T-helper 1 cell treated with Interleukin-12 subunit alpha and Interleukin-12 subunit beta and Interleukin-4 antibody, amounts not matched to agents 30 μg/mL and 1 μg/mL, for 36 hours (primary cell): ENCODE data around the gene IRF8.
A peak's percentile ranks its signal among the peaks of the same experiment; 100 is the strongest.
"Not testable (repeated sequence)": the region's sequence is repeated elsewhere in the genome, so short reads cannot be mapped to it uniquely, and the experiment has no call there.

Experiments used
- H3K27ac Mint-ChIP-seq: one replicate; pipeline ENCODE4 v1.8.0; 2021; ENCODE audit warnings: mild to moderate bottlenecking, mixed read lengths
- H3K27me3 Mint-ChIP-seq: one replicate; pipeline ENCODE4 v1.8.0; 2021; ENCODE audit warnings: low read depth, mixed read lengths
- H3K36me3 Mint-ChIP-seq: one replicate; pipeline ENCODE4 v1.8.0; 2021; ENCODE audit warnings: low read depth, mixed read lengths
- H3K4me1 Mint-ChIP-seq: one replicate; pipeline ENCODE4 v1.8.0; 2021; ENCODE audit warnings: low read depth, mixed read lengths
- H3K4me3 Mint-ChIP-seq: one replicate; pipeline ENCODE4 v1.8.0; 2021; ENCODE audit warnings: mild to moderate bottlenecking, moderate library complexity, mixed read lengths
- H3K9me3 Mint-ChIP-seq: one replicate; pipeline ENCODE4 v1.8.0; 2021; ENCODE audit warnings: mixed read lengths

Gene IRF8

DNA sequence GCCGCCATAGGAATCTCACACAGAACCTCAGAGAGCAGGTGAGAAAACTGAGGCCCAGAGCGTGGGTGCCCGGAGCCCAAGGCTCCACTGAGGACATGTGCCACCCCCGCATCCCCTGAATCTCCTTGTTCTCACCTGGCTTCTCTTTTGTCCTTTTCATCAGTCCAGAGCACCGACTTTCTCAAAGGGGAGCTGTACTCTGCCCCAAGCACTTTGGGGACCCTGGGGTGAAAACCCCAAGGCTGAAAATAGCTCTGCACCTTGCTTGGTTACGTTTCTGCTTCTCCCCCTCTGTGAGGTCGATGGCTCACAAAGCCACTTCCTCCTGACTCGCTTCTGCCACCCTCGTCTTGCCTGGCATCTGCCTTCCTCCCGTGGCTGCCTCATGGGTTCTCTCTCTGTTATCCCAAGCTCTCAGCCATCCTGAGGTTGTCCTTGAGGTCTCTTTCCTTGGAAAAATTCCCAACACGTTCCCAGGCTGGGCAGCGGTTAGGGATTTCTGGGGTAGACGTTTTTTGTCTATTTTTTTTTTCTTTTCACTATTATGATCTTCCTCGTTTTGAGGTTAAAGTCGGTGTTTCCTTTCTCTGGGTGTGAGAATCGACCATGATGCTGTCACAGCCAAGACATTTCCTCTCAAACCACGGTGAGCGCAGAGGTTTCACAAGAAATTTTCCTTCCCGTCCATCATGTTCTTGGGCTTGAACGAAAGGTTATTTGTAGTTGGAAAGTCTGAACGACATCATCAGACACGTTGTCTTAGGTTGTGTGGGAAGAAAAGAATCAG is 37.2 kb downstream of the IRF8 start:
- Mint-ChIP-seq H3K36me3 (no peaks in the 10 kb centered on the region), H3K4me3 (peak overlapping the region; percentile 47), H3K27ac (peak overlapping the region; percentile 88), H3K9me3 (no peaks in the 10 kb centered on the region), H3K27me3 (peaks cover 19% of the 10 kb centered on the region), H3K4me1 (peaks cover 28% of the 10 kb centered on the region)

DNA sequence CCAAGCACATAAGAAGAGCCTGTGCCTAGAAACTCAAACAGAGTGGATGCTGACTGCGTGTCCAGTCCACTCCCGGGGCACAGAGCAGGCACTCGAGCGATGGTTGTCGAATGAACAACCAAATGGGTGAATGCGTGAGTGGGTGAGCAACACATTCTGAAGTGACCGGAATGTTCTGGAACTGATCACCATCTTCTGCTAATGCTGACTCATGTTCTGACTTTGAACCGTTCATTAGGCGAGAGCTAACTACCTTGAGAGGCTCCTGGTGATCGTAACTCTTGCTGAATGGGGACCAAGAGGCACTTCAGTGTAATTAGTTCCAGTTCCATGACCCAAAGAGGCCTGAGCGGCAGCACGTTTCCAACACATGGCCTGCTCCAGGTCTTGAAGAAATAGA is 37.9 kb downstream of the IRF8 start:
- H3K4me1 Mint-ChIP-seq = peaks cover 28% of the 10 kb centered on the region
- H3K4me3 Mint-ChIP-seq = peak overlapping the region; percentile 47
- peak overlapping the region; percentile 88 for H3K27ac Mint-ChIP-seq

DNA sequence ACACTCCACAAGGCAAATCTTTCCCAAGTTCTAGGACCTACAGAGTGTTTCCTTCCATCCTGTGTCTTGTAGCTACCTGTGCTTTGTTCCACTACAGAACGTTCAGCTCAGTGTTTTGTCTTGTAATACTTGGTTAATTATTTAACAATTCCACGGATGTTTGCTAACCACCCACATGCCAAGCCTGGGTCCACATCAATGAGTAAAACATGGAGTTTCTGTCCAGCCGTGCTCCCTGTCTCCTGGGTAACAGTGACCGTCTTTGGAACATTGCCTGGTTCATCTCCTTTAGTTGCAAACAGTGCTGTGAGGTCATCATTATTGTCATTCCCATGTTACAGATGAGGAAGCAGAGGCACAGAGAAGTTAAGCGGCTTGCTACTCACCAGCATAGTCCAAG is 41.3 kb downstream of the IRF8 start:
- Mint-ChIP-seq H3K4me3 (no peak overlapping the region), H3K36me3 (no peaks in the 10 kb centered on the region), H3K9me3 (no peaks in the 10 kb centered on the region), H3K27me3 (peaks cover 27% of the 10 kb centered on the region), H3K4me1 (peaks cover 31% of the 10 kb centered on the region), H3K27ac (no peak overlapping the region)

More for the DNA sequence above, 37.9 kb downstream of the IRF8 start:
- H3K27me3 Mint-ChIP-seq = peaks cover 22% of the 10 kb centered on the region
- H3K36me3 Mint-ChIP-seq = no peaks in the 10 kb centered on the region
- no peaks in the 10 kb centered on the region for H3K9me3 Mint-ChIP-seq

DNA sequence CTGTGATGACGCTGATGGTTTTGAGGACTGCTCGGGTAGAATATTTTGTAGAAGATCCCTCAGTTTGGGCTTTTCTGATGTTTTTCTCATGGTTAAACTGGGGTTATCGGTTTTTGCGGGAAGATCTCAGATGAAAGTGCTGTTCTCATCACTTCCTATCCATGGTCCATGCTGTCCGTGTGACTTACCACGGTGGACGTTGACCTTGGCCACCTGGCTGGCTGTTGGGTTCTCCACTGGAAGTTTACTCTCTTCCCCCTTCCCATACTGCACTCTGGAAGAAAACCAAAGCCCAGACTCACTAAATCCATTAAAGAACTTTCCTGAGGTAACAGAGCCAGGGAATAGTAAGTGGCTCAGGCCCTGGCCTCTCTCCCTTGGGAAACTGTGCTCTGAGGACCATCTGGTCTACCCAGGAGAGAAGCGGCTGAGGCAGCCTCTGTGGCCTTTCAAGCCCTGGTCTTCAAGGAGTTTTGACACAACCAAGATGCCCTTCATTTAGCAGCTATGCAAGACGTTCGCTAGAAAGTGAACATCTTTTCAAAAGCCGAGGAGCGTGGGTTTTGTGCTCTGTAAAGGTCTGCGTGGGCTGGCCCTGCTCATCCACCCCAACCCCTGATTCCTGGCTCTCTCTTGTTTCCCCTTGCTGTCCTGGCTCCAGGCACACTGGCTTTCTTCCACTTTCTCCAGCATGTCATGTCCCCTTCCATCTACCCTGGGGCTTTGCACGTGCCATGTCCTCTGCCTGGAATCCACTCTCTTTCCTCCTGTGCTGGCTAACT is 43.1 kb downstream of the IRF8 start:
- H3K27me3 Mint-ChIP-seq = peaks cover 36% of the 10 kb centered on the region
- H3K4me1 Mint-ChIP-seq = peaks cover 17% of the 10 kb centered on the region

DNA sequence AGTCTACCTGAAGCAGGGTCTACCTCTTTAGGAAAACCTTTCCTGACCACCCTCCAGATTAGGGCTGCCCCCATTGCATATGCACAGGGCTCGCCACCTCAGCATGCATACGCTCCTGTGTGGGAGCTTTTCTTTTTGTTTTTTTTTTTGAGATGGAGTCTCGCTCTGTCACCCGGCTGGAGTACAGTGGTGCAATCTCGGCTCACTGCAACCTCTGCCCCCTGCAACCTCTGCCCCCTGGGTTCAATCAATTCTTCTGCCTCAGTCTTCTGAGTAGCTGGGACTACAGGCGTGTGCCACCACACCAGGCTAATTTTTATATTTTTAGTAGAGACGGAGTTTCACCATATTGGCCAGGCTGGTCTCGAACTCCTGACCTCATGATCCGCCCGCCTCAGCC is 43.7 kb downstream of the IRF8 start:
- Mint-ChIP-seq H3K4me1 (peaks cover 19% of the 10 kb centered on the region), H3K27me3 (peaks cover 39% of the 10 kb centered on the region), H3K27ac (peak overlapping the region; percentile 5)
- not testable (repeated sequence) for H3K36me3 Mint-ChIP-seq, H3K9me3 Mint-ChIP-seq, H3K4me3 Mint-ChIP-seq

More for the DNA sequence above, 43.1 kb downstream of the IRF8 start:
- H3K9me3 Mint-ChIP-seq = no peaks in the 10 kb centered on the region
- peak overlapping the region; percentile 5 for H3K27ac Mint-ChIP-seq
- H3K4me3 Mint-ChIP-seq = no peak overlapping the region
- no peaks in the 10 kb centered on the region for H3K36me3 Mint-ChIP-seq

DNA sequence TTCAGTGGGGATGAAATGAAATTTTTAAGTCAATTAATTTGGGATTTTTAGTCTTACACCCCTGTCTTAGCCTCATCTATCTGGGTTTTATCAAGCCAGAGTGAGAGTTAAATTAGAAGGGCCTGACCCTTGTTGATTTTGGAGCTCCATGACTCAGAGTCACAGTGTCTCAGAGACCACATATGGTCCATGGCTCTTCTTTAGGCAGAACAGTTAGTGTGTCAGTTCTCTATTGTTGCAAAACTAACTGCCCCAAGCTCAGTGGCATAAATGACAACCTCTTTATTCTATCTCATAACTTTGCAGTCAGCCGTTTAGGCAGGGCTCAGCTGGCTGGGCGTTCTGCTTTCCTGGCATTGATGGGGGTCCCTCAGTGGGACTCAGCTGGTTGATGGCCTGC is 44.7 kb downstream of the IRF8 start:
- Mint-ChIP-seq H3K9me3 (no peaks in the 10 kb centered on the region), H3K27me3 (peaks cover 44% of the 10 kb centered on the region), H3K4me1 (peaks cover 22% of the 10 kb centered on the region), H3K27ac (no peak overlapping the region), H3K4me3 (no peak overlapping the region), H3K36me3 (no peaks in the 10 kb centered on the region)

DNA sequence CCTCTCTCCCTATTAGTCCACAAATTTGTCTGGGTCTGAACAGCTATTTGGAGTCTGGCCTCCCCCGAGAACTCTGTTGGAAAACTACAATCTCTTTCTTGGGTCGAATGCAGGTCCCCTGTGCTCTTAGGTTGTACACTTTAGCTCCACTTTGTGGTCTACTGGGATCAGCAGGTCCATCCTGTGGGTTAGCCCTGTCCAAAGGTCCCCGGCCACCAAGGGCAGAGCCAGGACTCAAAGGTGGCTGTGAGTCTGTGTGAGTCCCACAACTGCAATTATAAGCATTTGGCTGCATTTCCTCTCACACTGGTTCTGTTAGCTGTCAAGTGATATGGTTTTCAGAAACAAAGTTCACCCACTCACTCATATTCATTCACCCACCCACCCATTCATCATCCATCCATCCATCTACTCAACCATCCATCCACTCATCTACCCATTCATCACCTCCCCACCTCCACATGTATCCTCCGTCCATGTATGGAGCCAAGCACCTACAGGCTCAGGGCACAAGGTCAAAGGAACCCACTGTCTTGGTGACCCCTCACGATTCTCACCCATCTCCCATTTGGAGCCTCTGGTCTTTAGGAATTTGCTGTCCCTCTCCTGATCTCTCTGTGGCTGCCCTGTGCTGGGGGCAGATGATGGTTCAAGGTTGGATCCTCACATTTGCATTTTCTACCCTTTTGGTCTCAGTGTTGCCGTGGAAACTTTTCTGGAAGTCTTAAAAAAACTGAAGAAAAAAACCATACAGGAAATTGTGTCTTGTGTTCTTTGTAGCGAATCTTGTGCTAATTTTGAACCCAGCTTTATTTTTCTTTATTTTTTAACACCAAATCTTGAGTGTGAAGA is 45.8 kb downstream of the IRF8 start:
- no peak overlapping the region for H3K4me3 Mint-ChIP-seq
- peaks cover 48% of the 10 kb centered on the region for H3K27me3 Mint-ChIP-seq
- no peaks in the 10 kb centered on the region for H3K9me3 Mint-ChIP-seq
- H3K4me1 Mint-ChIP-seq = peaks cover 22% of the 10 kb centered on the region
- peak overlapping the region; percentile 6 for H3K27ac Mint-ChIP-seq
- H3K36me3 Mint-ChIP-seq = no peaks in the 10 kb centered on the region

DNA sequence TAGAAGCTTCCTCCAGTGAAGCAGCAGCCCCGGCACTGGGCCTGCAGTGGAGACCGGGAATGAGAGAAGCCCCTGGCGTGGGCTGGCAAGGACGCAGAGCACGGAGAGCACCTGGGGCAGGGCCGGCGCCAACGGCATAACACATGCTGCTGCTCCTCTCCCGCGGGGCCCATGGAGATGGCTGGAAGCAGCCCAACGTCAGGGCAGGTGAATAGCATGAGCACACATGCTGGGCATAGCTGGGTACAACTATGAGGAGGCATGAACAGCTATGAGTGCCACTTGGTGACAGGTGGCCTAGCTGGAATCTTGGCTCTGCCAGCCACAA is 46.4 kb downstream of the IRF8 start:
- Mint-ChIP-seq H3K4me1 (peaks cover 22% of the 10 kb centered on the region), H3K9me3 (no peaks in the 10 kb centered on the region), H3K36me3 (no peaks in the 10 kb centered on the region), H3K4me3 (no peak overlapping the region), H3K27me3 (peaks cover 48% of the 10 kb centered on the region), H3K27ac (no peak overlapping the region)

DNA sequence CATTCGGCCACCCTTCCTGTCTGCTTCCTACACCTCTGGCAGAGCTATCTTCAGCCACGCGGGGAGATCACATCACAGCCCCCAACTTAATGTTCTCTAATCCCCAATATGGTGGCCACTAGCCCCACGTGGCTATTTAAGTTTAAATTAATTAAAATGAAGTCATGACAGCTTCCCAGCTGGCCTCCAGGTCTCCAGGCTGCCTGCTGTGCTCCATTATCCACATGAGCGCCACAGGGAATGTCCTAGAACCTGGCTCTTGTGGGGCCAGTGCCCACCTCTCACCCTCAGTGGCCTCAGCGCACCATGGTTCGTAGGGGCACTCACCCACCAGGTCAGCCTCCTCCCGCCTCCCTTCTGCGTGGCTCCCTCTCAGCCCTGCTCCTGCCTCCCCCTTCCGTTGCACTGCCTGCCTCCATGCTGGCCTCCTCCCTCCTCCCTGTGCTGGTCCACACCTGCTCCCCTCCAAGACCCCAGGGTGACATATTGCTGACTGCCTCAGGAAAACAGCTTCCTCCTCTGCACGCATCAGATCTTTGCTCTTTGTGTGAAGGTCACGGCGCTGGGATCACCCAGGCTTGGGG is 47.7 kb downstream of the IRF8 start:
- Mint-ChIP-seq H3K27me3 (peaks cover 54% of the 10 kb centered on the region), H3K4me3 (peak overlapping the region; percentile 5), H3K9me3 (no peaks in the 10 kb centered on the region), H3K36me3 (no peaks in the 10 kb centered on the region), H3K4me1 (peaks cover 22% of the 10 kb centered on the region), H3K27ac (no peak overlapping the region)

DNA sequence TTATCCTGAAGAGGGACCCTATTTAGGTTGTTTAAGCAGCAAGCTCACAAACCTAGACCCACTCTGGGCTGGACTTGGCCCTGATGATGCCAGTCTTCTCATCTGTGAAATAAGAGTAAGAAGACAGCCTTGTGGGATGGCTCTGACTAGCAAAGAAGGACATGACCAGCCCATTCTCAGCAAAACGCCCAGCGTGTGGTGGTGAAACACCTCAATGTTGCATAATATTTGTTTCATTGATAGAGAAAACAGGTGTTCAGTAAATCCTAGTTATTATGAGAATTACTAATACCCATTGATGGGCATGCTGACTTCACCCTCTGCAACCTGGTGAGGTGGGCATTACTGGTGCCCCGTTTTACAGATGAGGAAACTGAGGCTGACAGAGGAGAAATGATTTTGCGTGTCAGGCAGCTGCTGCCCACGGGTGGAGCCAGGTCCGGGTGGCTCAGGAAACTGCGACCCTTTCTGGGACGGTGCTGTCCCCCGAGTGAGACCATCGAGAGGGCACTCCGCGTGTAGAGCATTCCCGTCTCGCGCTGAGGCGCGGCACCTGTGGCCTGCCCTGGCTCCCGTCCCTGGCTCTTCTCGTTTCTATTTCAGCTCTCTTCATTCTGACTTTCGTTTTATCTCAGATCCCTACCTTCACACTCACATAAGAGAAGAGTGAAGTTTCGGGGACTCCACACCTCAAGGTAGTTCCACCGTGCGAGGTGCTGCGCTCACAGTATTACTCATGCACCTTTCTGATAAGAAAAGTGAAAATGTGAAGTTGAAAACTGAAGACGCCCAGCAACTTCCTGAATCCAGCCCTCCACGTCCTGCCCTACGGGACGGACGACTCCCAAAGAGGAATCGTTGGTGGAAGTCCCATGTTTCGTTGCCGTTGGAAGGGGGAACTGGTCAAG is 48.5 kb downstream of the IRF8 start:
- Mint-ChIP-seq H3K27ac (peak overlapping the region; percentile 15), H3K36me3 (no peaks in the 10 kb centered on the region), H3K9me3 (no peaks in the 10 kb centered on the region), H3K4me3 (peak overlapping the region; percentile 75), H3K4me1 (peaks cover 22% of the 10 kb centered on the region), H3K27me3 (peaks cover 49% of the 10 kb centered on the region)

DNA sequence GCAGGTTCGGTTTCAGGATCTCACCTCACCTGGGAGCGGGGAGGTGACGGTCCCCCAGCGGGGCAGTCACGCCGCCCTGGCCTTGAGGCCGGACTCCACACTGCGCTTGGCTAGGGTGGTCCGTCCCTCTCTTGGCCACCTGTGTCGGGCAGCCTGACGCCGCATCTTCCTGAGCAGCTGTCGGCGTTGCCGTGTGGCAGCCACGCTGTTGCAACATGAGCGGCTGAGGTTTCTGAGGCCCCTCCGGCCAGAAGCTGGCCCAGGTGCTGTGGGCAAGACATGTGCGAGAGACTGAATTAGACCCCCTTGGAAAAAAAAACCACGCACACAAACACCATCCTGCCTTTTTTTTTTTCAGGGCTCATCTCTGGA is 49.2 kb downstream of the IRF8 start:
- no peak overlapping the region for H3K4me3 Mint-ChIP-seq

DNA sequence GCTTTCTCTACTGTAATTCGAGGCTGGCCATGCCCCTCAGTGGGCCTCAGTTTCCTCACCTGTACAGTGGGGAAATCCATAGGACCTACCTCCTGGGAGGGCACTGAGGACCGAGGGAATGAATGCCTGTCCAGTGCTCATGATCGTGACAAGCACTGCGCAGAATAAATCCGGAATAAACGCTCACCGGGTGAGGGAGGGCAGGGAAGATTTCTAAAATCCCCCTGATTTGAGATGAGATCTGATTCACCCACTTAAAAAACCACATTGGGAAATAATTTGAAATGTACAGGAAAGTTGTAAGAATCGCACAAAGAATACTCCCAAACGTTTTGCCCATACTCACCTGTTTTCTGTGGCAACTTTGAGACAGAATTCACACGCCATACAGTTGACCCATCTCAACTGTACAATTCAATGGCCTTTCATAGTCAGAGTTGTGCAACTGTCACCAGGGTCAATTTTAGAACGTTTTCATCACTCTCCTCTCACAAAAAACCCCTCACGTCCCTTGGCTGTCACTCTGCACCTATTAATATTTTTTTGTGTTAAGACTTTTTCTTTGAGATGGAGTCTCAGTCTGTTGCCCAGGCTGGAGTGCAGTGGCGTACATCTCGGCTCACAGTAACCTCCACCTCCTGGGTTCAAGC is 49.8 kb downstream of the IRF8 start:
- Mint-ChIP-seq H3K4me1 (peaks cover 22% of the 10 kb centered on the region), H3K9me3 (no peaks in the 10 kb centered on the region), H3K4me3 (no peak overlapping the region), H3K27ac (no peak overlapping the region), H3K27me3 (peaks cover 45% of the 10 kb centered on the region), H3K36me3 (no peaks in the 10 kb centered on the region)

More for the DNA sequence above, 49.2 kb downstream of the IRF8 start:
- Mint-ChIP-seq H3K36me3 (no peaks in the 10 kb centered on the region), H3K27ac (peak overlapping the region; percentile 15), H3K9me3 (no peaks in the 10 kb centered on the region), H3K4me1 (peaks cover 22% of the 10 kb centered on the region), H3K27me3 (peaks cover 47% of the 10 kb centered on the region)
